Upper lobe of left lung (tissue), 6 donors: ENCODE results near the gene TXNRD2. TPM values are rescaled to one million over a fixed set of nuclear protein-coding genes. Genes with fewer than 3 reads are reported as not detected.

Experiments used
- ATAC-seq, 2 donors: fragments of 200-7000 bp; cut with Tn5 transposase; one replicate each; pipeline ENCODE4 v1.9.1; 2022; ENCODE audit warnings: mild to moderate bottlenecking in 2 of 2, moderate library complexity in 2 of 2; ENCODE audit not compliant: low FRiP score in 2 of 2
- DNase-seq, 2 donors: peaks; one replicate each; pipeline ENCODE4 v3.0.0-alpha.2; 2019 to 2020
- H3K27ac ChIP-seq, 4 donors: fragments of 200-600 bp; sonication (generic); one replicate each; pipeline ENCODE4 v1.5.1; 2016 to 2019
- H3K27me3 ChIP-seq, 4 donors: fragments of 200-600 bp; sonication (generic); one replicate each; pipeline ENCODE4 v1.5.1; 2017 to 2019
- H3K36me3 ChIP-seq, 4 donors: fragments of 200-600 bp; sonication (generic); one replicate each; pipeline ENCODE4 v1.5.1; 2016 to 2019
- H3K4me1 ChIP-seq, 4 donors: fragments of 200-600 bp; sonication (generic); one replicate each; pipeline ENCODE4 v1.5.1; 2018 to 2019
- H3K4me3 ChIP-seq, 4 donors: fragments of 200-600 bp; sonication (generic); one replicate each; pipeline ENCODE4 v1.5.1; 2017 to 2019; ENCODE audit warnings: mild to moderate bottlenecking in 2 of 4, moderate library complexity in 1 of 4
- H3K9me3 ChIP-seq, 4 donors: fragments of 200-600 bp; sonication (generic); one replicate each; pipeline ENCODE4 v1.5.1; 2018 to 2019
- EP300 ChIP-seq, 4 donors: sonication (generic); formaldehyde crosslinking; IDR thresholded peaks; one replicate each; pipeline ENCODE4 v1.5.1; 2017; ENCODE audit warnings: antibody characterized with exemption in 4 of 4, control low read depth in 2 of 4
- POLR2A ChIP-seq, 4 donors: fragments of 450-650 bp; IDR thresholded peaks; one replicate each; pipeline ENCODE4 v1.5.1; 2016 to 2017; ENCODE audit warnings: antibody characterized with exemption in 4 of 4, mild to moderate bottlenecking in 2 of 4
- POLR2AphosphoS5 ChIP-seq, 2 donors: sonication (generic); formaldehyde crosslinking; IDR thresholded peaks; one replicate each; pipeline ENCODE4 v1.5.1; 2017; ENCODE audit warnings: antibody characterized with exemption in 2 of 2
- WGBS, 2 donors: methylation state at CpG; one replicate each; pipeline ENCODE4 v1.1.5; 2017 to 2018; 5-methylcytosine and 5-hydroxymethylcytosine counted together
- total RNA-seq, 6 donors: library from RNA; depleted of rRNA in 4 of 6; stranded (reverse); fragments of >200 nt in 4 of 6; gene quantifications; one replicate each; pipeline versions ENCODE4 v1.1.0 to v1.2.1, GENCODE V29; 2016 to 2021
- TF ChIP-seq, protein P1 (sequence below), 6 experiments: fragments of 450-650 bp in 4 of 6; fragments of 200-600 bp in 2 of 6; sonication (generic) in 2 of 6; IDR thresholded peaks; one replicate each; pipeline ENCODE4 v1.5.1; 2016 to 2019; ENCODE audit warnings: antibody characterized with exemption in 6 of 6
- donor health status: DM: no; HTN: no; CAD: no; lungs with moderate emphysema.
- donor health status: DM: no; HTN: yes; CAD: no; lungs with severe emphysema.

Gene TXNRD2
- total RNA-seq, 6 donors from 2014 or later = 29.6 to 78.6 (median 49.3) TPM

DNA sequence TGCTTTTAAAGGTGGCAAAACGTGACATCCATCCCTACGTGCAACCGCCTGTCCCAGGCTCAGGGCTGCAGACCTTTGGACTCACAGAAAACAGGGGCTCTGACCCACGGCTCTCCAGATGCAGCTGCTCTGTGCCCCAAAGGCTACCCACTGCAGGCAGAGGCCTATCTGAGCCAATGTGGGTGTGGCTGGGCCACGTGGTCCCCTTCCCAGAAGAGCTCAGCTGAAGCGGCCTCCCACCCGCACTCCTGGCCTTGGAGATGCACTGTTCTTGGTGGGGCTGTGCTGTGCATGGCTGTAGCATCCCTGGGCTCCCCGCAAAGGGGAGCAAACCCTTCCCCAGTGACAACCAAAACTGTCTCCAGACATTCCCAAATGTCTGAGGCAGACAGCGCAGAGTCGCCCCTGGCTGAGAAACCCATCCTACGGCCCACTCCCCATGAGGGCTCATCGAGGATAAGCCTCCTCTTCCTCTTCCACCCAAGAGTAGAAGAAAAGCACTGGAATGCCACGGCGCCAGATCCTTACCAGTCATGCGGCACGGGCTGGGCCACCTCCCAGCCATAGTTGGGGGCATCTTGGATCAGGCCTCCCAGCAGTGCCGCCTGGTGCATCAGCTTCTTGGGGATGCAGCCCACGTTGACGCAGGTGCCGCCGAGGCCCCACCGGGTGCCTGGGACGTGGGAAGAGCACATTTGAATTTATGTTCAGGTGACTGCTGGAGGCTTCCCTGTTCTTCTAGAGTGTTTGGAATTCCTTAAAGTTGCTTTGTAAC is 23.1 kb downstream of the TXNRD2 start:
- DNase-seq (no peak), ATAC-seq (no peak)
- no peaks in the 10 kb centered on the region for H3K9me3 ChIP-seq
- no peak overlapping the region for H3K4me3 ChIP-seq
- no peaks in the 10 kb centered on the region for H3K27me3 ChIP-seq
- no peak for TF ChIP-seq EP300 (IDR thresholded peaks at IDR 0.05)
- no peak for TF ChIP-seq POLR2AphosphoS5 (IDR thresholded peaks at IDR 0.05)
- TF ChIP-seq, protein P1, sequence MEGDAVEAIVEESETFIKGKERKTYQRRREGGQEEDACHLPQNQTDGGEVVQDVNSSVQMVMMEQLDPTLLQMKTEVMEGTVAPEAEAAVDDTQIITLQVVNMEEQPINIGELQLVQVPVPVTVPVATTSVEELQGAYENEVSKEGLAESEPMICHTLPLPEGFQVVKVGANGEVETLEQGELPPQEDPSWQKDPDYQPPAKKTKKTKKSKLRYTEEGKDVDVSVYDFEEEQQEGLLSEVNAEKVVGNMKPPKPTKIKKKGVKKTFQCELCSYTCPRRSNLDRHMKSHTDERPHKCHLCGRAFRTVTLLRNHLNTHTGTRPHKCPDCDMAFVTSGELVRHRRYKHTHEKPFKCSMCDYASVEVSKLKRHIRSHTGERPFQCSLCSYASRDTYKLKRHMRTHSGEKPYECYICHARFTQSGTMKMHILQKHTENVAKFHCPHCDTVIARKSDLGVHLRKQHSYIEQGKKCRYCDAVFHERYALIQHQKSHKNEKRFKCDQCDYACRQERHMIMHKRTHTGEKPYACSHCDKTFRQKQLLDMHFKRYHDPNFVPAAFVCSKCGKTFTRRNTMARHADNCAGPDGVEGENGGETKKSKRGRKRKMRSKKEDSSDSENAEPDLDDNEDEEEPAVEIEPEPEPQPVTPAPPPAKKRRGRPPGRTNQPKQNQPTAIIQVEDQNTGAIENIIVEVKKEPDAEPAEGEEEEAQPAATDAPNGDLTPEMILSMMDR (IDR thresholded peaks at IDR 0.05) = no peak
- no peak for TF ChIP-seq POLR2A (IDR thresholded peaks at IDR 0.05)
- no peaks in the 10 kb centered on the region for H3K4me1 ChIP-seq
- no peak overlapping the region for H3K27ac ChIP-seq
- H3K36me3 ChIP-seq = peaks cover 34 to 58% (median 53%) of the 10 kb centered on the region in 4 donors
- 85 to 89% methylated on average over 15 to 23 of the region's 23 CpGs for WGBS, 2 donors

DNA sequence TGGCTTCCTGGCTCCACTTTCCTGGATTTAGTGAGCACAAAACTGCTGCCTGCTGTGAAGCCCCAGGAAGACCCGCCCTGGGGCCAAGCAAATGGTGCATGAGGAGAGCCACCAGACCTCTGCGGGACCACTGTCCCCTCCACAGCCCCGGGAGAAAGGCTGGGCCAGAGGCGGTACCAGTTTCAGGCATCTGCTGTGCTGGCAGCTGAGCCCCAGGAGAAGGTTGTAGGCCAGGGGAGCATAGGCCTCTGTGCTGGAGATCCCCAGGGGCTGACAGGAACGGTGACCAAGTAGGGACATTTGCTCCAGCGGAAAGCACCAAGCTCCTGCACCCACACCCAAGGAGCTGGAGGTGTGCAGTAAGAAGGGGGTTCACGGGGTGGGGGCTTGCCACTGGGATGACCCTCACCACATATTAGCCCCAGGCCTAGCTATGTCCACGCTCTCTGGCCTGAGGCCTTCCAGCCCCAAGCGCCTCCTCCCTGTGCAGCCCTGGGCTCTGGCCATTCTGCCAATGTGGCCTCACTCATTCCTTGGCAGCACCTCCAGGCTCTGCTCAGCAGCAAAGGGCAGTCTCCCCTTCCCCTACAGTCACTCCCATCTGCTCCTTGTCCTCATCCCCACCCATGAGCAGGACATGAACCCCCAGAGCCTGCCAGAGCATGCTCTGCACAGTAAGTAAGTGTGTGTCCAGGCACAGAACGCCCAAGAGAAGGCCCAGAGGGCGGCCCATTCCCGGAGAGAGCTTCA is 24.1 kb downstream of the TXNRD2 start:
- TF ChIP-seq POLR2AphosphoS5 (IDR thresholded peaks at IDR 0.05) (no peak), POLR2A (IDR thresholded peaks at IDR 0.05) (no peak), EP300 (IDR thresholded peaks at IDR 0.05) (no peak)
- TF ChIP-seq, protein P1 (IDR thresholded peaks at IDR 0.05) = no peak
- no peaks in the 10 kb centered on the region for H3K9me3 ChIP-seq
- H3K27me3 ChIP-seq = no peaks in the 10 kb centered on the region
- no peaks in the 10 kb centered on the region for H3K4me1 ChIP-seq
- ATAC-seq (no peak), DNase-seq (no peak)
- H3K36me3 ChIP-seq = peaks cover 39 to 65% (median 60%) of the 10 kb centered on the region in 4 donors
- H3K4me3 ChIP-seq = no peak overlapping the region
- WGBS, 2 donors = 95 to 97% methylated on average over 3 to 11 of the region's 12 CpGs
- H3K27ac ChIP-seq = no peak overlapping the region

GRCh38 chr22:19916941-19917340 is 24.7 kb downstream of the TXNRD2 start:
- Histone ChIP-seq H3K9me3 (no peaks in the 10 kb centered on the region), H3K36me3 (peaks cover 39 to 71% (median 64%) of the 10 kb centered on the region in 4 donors), H3K4me1 (no peaks in the 10 kb centered on the region), H3K27ac (no peak overlapping the region), H3K4me3 (no peak overlapping the region), H3K27me3 (no peaks in the 10 kb centered on the region)
- 60 to 74% methylated on average over 2 to 7 of the region's 7 CpGs for WGBS, 2 donors
- TF ChIP-seq, protein P1 (IDR thresholded peaks at IDR 0.05) = no peak
- TF ChIP-seq POLR2A (IDR thresholded peaks at IDR 0.05) = no peak
- TF ChIP-seq EP300 (IDR thresholded peaks at IDR 0.05) = no peak
- no peak for TF ChIP-seq POLR2AphosphoS5 (IDR thresholded peaks at IDR 0.05)
- ATAC-seq (no peak), DNase-seq (no peak)

GRCh38 chr22:19916006-19916405 is 25.6 kb downstream of the TXNRD2 start:
- no peaks in the 10 kb centered on the region for H3K9me3 ChIP-seq
- 85 to 86% methylated on average over 5 to 9 of the region's 9 CpGs for WGBS, 2 donors
- H3K36me3 ChIP-seq = peaks cover 39 to 80% (median 71%) of the 10 kb centered on the region in 4 donors
- H3K4me1 ChIP-seq = no peaks in the 10 kb centered on the region
- DNase-seq (no peak), ATAC-seq (no peak)
- H3K4me3 ChIP-seq = no peak overlapping the region
- TF ChIP-seq, protein P1 (IDR thresholded peaks at IDR 0.05) = no peak
- no peak for TF ChIP-seq POLR2AphosphoS5 (IDR thresholded peaks at IDR 0.05)
- TF ChIP-seq EP300 (IDR thresholded peaks at IDR 0.05) = no peak
- no peak for TF ChIP-seq POLR2A (IDR thresholded peaks at IDR 0.05)
- H3K27me3 ChIP-seq = no peaks in the 10 kb centered on the region
- no peak overlapping the region for H3K27ac ChIP-seq
